ENCODE measurements around the gene KREMEN1. TPM values are rescaled to one million over a fixed set of nuclear protein-coding genes. Genes with fewer than 3 reads are reported as not detected.

Gene KREMEN1
- total and polyA plus RNA-seq, 9 of the 15 experiments (the other 6 are each of a cell fraction or from before 2014, with no cell fraction given) = 0.69 to 11.5 (median 4.3) TPM

DNA sequence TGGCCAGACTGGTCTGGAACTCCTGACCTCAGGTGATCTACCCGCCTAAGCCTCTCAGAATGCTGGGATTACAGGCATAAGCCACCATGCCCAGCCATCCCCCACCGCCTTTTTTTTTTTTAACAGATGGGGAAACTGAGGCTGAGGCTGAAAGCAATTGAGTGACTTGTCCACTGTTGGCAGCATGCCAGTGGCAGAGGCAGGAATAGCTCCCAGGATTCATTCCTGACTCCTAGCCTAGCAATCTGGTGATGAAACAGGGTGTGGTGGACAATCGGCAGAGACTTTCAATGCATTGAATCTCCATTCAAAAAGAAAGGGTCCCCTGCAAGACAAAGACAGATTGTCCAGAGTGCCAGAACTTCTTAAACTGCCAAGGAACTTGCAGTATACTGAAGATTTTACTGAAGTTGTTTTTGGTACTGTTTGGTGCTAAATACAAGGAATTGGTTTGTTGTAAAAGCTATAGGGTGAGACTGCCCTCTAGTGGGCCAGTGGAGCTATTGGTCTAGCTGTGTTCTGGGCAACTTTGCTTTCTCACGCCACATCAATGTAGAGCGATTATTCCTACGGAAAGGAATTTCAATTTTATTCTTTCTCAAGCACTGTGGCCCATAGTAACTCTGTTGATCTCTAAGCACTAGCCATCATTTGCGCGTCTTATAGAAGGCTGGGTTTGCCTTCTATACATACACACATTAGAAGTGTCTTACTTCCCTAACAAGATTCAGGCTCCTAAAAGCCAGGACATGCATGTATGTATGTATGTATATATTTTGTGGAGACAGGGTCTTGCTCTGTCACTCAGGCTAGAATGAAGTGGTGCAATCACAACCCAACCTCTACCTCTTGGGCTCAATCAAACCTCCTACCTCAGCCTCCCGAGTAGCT, 32.2 kb upstream of the KREMEN1 start (continued):
- peak; percentile 74 to 82 (median 81) for TF ChIP-seq CTCF (IDR thresholded peaks at IDR 0.05 in 2 of 3, conservative IDR thresholded peaks at IDR 0.05 in 1 of 3; ENCODE audit: insufficient read depth in 2 of 3, low read depth in 1 of 3, low read length in 3 of 3)
- peak; percentile 40; the same call in 1 of the 2 replicates for TF ChIP-seq STAG1 (CRISPR knock-in tag; IDR thresholded peaks at IDR 0.05; ENCODE audit: borderline replicate concordance)
- TF ChIP-seq NFIC (IDR thresholded peaks at IDR 0.05) = peak; percentile 87
- no peak for TF ChIP-seq TARDBP (IDR thresholded peaks at IDR 0.05)
- TF ChIP-seq, protein P1, sequence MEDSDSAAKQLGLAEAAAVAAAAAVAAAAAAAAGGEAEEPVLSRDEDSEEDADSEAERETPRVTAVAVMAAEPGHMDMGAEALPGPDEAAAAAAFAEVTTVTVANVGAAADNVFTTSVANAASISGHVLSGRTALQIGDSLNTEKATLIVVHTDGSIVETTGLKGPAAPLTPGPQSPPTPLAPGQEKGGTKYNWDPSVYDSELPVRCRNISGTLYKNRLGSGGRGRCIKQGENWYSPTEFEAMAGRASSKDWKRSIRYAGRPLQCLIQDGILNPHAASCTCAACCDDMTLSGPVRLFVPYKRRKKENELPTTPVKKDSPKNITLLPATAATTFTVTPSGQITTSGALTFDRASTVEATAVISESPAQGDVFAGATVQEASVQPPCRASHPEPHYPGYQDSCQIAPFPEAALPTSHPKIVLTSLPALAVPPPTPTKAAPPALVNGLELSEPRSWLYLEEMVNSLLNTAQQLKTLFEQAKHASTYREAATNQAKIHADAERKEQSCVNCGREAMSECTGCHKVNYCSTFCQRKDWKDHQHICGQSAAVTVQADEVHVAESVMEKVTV (CRISPR knock-in tag; IDR thresholded peaks at IDR 0.05) = peak; percentile 39; the same call in 1 of the 2 replicates
- peak; percentile 72; the same call in 1 of the 2 replicates for TF ChIP-seq SMC3 (conservative IDR thresholded peaks at IDR 0.05; ENCODE audit: insufficient read depth, low read depth, low read length)
- TF ChIP-seq RAD21 (CRISPR knock-in tag; conservative IDR thresholded peaks at IDR 0.05 in 1 of 2, IDR thresholded peaks at IDR 0.05 in 1 of 2) = peak; percentile 76 to 88
- TF ChIP-seq RB1 (IDR thresholded peaks at IDR 0.05; ENCODE audit: low read depth) = 0 out of 2 replicates have a peak, but pooled peaks have one; percentile 24
- no peak for TF ChIP-seq ZNF263 (CRISPR knock-in tag; IDR thresholded peaks at IDR 0.05; ENCODE audit: borderline replicate concordance)
- TF ChIP-seq MIER1 (IDR thresholded peaks at IDR 0.05; ENCODE audit: low read depth) = no peak
- TF ChIP-seq NFIX (CRISPR knock-in tag; IDR thresholded peaks at IDR 0.05; ENCODE audit: low read depth) = 0 out of 2 replicates have a peak, but pooled peaks have one; percentile 32
